CD14-positive monocyte (primary cell): ENCODE results near the gene CLK3. TPM values are rescaled to one million over a fixed set of nuclear protein-coding genes. Genes with fewer than 3 reads are reported as not detected.

Experiments
- DNase-seq, 3 donors: peaks; one replicate each; pipeline ENCODE4 v3.0.0-alpha.2; 2011 to 2022
- H2AFZ ChIP-seq: 2 replicates; pipeline ENCODE4 v1.6.0; 2012; ENCODE audit warnings: mild to moderate bottlenecking, low read depth, low read length, inconsistent platforms; ENCODE audit not compliant: insufficient read depth, poor library complexity, severe bottlenecking
- H3K27ac ChIP-seq, 2 donors: 1 replicate in 1 of 2; 2 replicates in 1 of 2; pipeline ENCODE4 v1.5.1; 2012 to 2013; ENCODE audit warnings: low read length in 2 of 2, control low read depth in 1 of 2, inconsistent platforms in 1 of 2, low read depth in 1 of 2, mild to moderate bottlenecking in 1 of 2
- H3K27me3 ChIP-seq, 2 donors: one replicate each; pipeline versions ENCODE4 v1.6.0 to v1.6.1; 2011 to 2013; ENCODE audit warnings: low read length in 2 of 2; ENCODE audit not compliant: control insufficient read depth in 2 of 2, insufficient read depth in 2 of 2
- H3K36me3 ChIP-seq, 2 donors: replicated peaks in 1 of 2; 1 replicate in 1 of 2; 2 replicates in 1 of 2; pipeline versions ENCODE4 v1.5.1 to v1.6.1; 2012 to 2013; ENCODE audit warnings: low read length in 2 of 2, control low read depth in 1 of 2, inconsistent platforms in 1 of 2, mild to moderate bottlenecking in 1 of 2; ENCODE audit not compliant: insufficient read depth in 2 of 2, control insufficient read depth in 1 of 2
- H3K4me1 ChIP-seq, 2 donors: 1 replicate in 1 of 2; 2 replicates in 1 of 2; pipeline versions ENCODE4 v1.5.1 to v1.6.1; 2012 to 2013; ENCODE audit warnings: low read length in 2 of 2, control low read depth in 1 of 2, inconsistent platforms in 1 of 2, mild to moderate bottlenecking in 1 of 2, moderate library complexity in 1 of 2; ENCODE audit not compliant: insufficient read depth in 2 of 2, control insufficient read depth in 1 of 2
- H3K4me2 ChIP-seq: replicated peaks from 2 replicates; pipeline ENCODE3; 2012; ENCODE audit warnings: low read length, moderate library complexity, mild to moderate bottlenecking; ENCODE audit not compliant: poor library complexity, severe bottlenecking; ENCODE audit errors: extremely low read depth
- H3K4me3 ChIP-seq, 3 experiments: fragments of 200-600 bp in 1 of 3; sonication (generic) in 1 of 3; replicated peaks in 1 of 3; 1 replicate in 2 of 3; 2 replicates in 1 of 3; pipeline ENCODE4 v1.5.1; 2011 to 2013; ENCODE audit warnings: low read length in 3 of 3, mild to moderate bottlenecking in 3 of 3, control low read depth in 2 of 3, low read depth in 2 of 3, inconsistent platforms in 1 of 3, moderate library complexity in 1 of 3
- H3K79me2 ChIP-seq: 2 replicates; pipeline ENCODE4 v1.6.0; 2012; ENCODE audit warnings: mild to moderate bottlenecking, control low read depth, inconsistent platforms, low read length, moderate library complexity; ENCODE audit not compliant: insufficient read depth
- H3K9ac ChIP-seq: 2 replicates; pipeline ENCODE4 v1.6.0; 2017; ENCODE audit warnings: low read length, mild to moderate bottlenecking; ENCODE audit not compliant: insufficient read depth, poor library complexity, severe bottlenecking
- H3K9me3 ChIP-seq, 2 donors: replicated peaks in 1 of 2; 1 replicate in 1 of 2; 2 replicates in 1 of 2; pipeline versions ENCODE4 v1.5.1 to v1.6.1; 2012 to 2013; ENCODE audit warnings: low read length in 2 of 2, control low read depth in 1 of 2; ENCODE audit not compliant: control insufficient read depth in 1 of 2, insufficient read depth in 1 of 2
- H4K20me1 ChIP-seq: 2 replicates; pipeline ENCODE4 v1.6.0; 2012; ENCODE audit warnings: mild to moderate bottlenecking, low read length, control low read depth, moderate library complexity; ENCODE audit not compliant: insufficient read depth
- H3K27ac Mint-ChIP-seq, 7 donors: one replicate each; pipeline ENCODE4 v1.8.0; 2020; ENCODE audit warnings: mild to moderate bottlenecking in 7 of 7, mixed read lengths in 7 of 7, moderate library complexity in 6 of 7, inconsistent platforms in 2 of 7
- H3K27me3 Mint-ChIP-seq, 3 donors: one replicate each; pipeline ENCODE4 v1.8.0; 2021 to 2022; ENCODE audit warnings: low read depth in 3 of 3, mild to moderate bottlenecking in 3 of 3, mixed read lengths in 3 of 3, moderate library complexity in 3 of 3, inconsistent platforms in 1 of 3
- H3K36me3 Mint-ChIP-seq, 2 donors: one replicate each; pipeline ENCODE4 v1.8.0; 2020; ENCODE audit warnings: mixed read lengths in 2 of 2, inconsistent platforms in 1 of 2, mild to moderate bottlenecking in 1 of 2
- H3K4me1 Mint-ChIP-seq: one replicate; pipeline ENCODE4 v1.8.0; 2020; ENCODE audit warnings: mild to moderate bottlenecking, mixed read lengths
- H3K4me3 Mint-ChIP-seq, 2 donors: one replicate each; pipeline ENCODE4 v1.8.0; 2020; ENCODE audit warnings: mild to moderate bottlenecking in 2 of 2, mixed read lengths in 2 of 2, moderate library complexity in 1 of 2
- H3K9me3 Mint-ChIP-seq, 7 donors: one replicate each; pipeline ENCODE4 v1.8.0; 2020 to 2022; ENCODE audit warnings: mixed read lengths in 7 of 7, mild to moderate bottlenecking in 6 of 7, moderate library complexity in 6 of 7, inconsistent platforms in 2 of 7
- CTCF ChIP-seq: fragments of 200-600 bp; IDR thresholded peaks from one replicate; pipeline ENCODE4 v1.8.0; 2022; ENCODE audit warnings: antibody characterized with exemption, mild to moderate bottlenecking
- WGBS: methylation state at CpG from one replicate; pipeline ENCODE4 v1.1.5; 2013; ENCODE audit warnings: missing lambda C conversion rate; ENCODE audit not compliant: insufficient coverage; 5-methylcytosine and 5-hydroxymethylcytosine counted together
- intact Hi-C, 2 donors: fragments of 100-400 bp; cut with micrococcal nuclease; formaldehyde crosslinking; loops; one replicate each; pipeline versions ENCODE4 v1.15.0 to v1.15.1; 2023
- polyA plus RNA-seq, 3 donors: library from polyadenylated mRNA; depleted of rRNA in 1 of 3; unstranded in 2 of 3; stranded (reverse) in 1 of 3; fragments of 300-500 nt in 2 of 3; fragments of >200 nt in 1 of 3; fragmentation: Illumina TruSeq in 2 of 3; gene quantifications; 1 replicate in 2 of 3; 2 replicates in 1 of 3; pipeline ENCODE4 v1.2.3, GENCODE V29; 2012 to 2021

Gene CLK3
- polyA plus RNA-seq, 3 donors = 27.6 to 354 (median 33.2) TPM

GRCh38 chr15:74667975-74668374, 52.3 kb downstream of the CLK3 start:
- Mint-ChIP-seq H3K27ac (no peak overlapping the region), H3K27me3 (no peaks in the 10 kb centered on the region), H3K4me1 (peaks cover 9% of the 10 kb centered on the region), H3K4me3 (no peak overlapping the region), H3K36me3 (peaks cover 49 to 58% of the 10 kb centered on the region in 2 donors), H3K9me3 (no peaks in the 10 kb centered on the region)
- Histone ChIP-seq H3K4me3 (no peak overlapping the region), H2AFZ (no peak overlapping the region), H3K27me3 (no peaks in the 10 kb centered on the region), H3K4me2 (no peak overlapping the region), H3K9me3 (no peaks in the 10 kb centered on the region), H3K4me1 (no peaks in the 10 kb centered on the region), H3K27ac (no peak overlapping the region), H3K36me3 (peaks cover 24 to 61% of the 10 kb centered on the region in 2 donors), H3K79me2 (no peaks in the 10 kb centered on the region), H3K9ac (no peak overlapping the region), H4K20me1 (no peaks in the 10 kb centered on the region)
- no peak for TF ChIP-seq CTCF
- DNase-seq = no peak
- no CpG with 5 or more reads among the region's 1 CpG for WGBS
- intact Hi-C loops = no loop called here

GRCh38 chr15:74669627-74670026, 54.0 kb downstream of the CLK3 start:
- Histone ChIP-seq H3K9ac (no peak overlapping the region), H3K9me3 (no peaks in the 10 kb centered on the region), H3K36me3 (peaks cover 36 to 77% of the 10 kb centered on the region in 2 donors), H2AFZ (no peak overlapping the region), H3K4me2 (no peak overlapping the region), H3K4me3 (no peak overlapping the region), H3K27ac (no peak overlapping the region), H3K27me3 (no peaks in the 10 kb centered on the region), H3K79me2 (no peaks in the 10 kb centered on the region), H3K4me1 (no peaks in the 10 kb centered on the region), H4K20me1 (no peaks in the 10 kb centered on the region)
- H3K4me3 Mint-ChIP-seq = no peak overlapping the region
- TF ChIP-seq CTCF = no peak
- H3K27ac Mint-ChIP-seq = no peak overlapping the region
- no CpG with 5 or more reads among the region's 4 CpGs for WGBS
- intact Hi-C loops = loop anchor here in 1 of 2 donors (10.0 kb wide), 1 partner anchor 305 kb away; no protein-coding TSS in a partner anchor
- peaks cover 61 to 70% of the 10 kb centered on the region in 2 donors for H3K36me3 Mint-ChIP-seq
- H3K9me3 Mint-ChIP-seq = no peaks in the 10 kb centered on the region
- H3K4me1 Mint-ChIP-seq = no peaks in the 10 kb centered on the region
- no peak for DNase-seq
- no peaks in the 10 kb centered on the region for H3K27me3 Mint-ChIP-seq
